Measurements from ENCODE around the gene C1orf185. TPM values are rescaled to one million over a fixed set of nuclear protein-coding genes. Genes with fewer than 3 reads are reported as not detected.
"Not testable (repeated sequence)": the region's sequence is repeated elsewhere in the genome, so short reads cannot be mapped to it uniquely, and the experiment has no call there.

Gene C1orf185
- total and polyA plus RNA-seq, 2 experiments from 2014 or later: not detected

DNA sequence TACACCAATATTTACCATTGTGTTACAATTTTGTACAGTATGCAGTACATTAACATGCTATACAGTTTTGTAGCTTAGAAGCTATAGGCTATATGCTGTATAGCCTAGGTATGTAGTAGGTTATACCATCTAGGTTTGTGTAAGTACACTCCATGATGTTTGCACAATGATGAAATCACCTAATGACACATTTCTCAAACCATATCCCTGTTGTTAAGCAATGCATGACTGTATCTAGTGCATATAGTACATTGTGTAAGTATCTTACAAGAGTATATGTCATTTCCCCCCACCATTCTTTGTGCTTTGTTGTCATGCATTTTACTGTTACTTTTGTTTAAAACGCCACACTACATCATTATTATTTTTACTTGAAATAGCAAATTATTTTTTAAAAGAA, 68.3 kb downstream of the C1orf185 start:
- Histone ChIP-seq H3K4me3 (no peak overlapping the region), H3K4me1 (ENCODE audit: low read depth) (no peaks in the 10 kb centered on the region), H3K27ac (no peak overlapping the region), H3K9me3 (ENCODE audit: low read depth) (no peaks in the 10 kb centered on the region), H3K36me3 (no peaks in the 10 kb centered on the region), H3K27me3 (no peaks in the 10 kb centered on the region)
- TF ChIP-seq, protein P1, sequence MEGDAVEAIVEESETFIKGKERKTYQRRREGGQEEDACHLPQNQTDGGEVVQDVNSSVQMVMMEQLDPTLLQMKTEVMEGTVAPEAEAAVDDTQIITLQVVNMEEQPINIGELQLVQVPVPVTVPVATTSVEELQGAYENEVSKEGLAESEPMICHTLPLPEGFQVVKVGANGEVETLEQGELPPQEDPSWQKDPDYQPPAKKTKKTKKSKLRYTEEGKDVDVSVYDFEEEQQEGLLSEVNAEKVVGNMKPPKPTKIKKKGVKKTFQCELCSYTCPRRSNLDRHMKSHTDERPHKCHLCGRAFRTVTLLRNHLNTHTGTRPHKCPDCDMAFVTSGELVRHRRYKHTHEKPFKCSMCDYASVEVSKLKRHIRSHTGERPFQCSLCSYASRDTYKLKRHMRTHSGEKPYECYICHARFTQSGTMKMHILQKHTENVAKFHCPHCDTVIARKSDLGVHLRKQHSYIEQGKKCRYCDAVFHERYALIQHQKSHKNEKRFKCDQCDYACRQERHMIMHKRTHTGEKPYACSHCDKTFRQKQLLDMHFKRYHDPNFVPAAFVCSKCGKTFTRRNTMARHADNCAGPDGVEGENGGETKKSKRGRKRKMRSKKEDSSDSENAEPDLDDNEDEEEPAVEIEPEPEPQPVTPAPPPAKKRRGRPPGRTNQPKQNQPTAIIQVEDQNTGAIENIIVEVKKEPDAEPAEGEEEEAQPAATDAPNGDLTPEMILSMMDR (IDR thresholded peaks at IDR 0.05; ENCODE audit: low read depth, low read length): no peak
- peak in 1 of 2 donors; percentile 70 for DNase-seq (ENCODE audit: low read depth in 1 of 2, low spot score in 1 of 2)

GRCh38 chr1:51172811-51173210, 70.8 kb downstream of the C1orf185 start:
- H3K4me3 ChIP-seq: no peak overlapping the region
- TF ChIP-seq, protein P1 (IDR thresholded peaks at IDR 0.05; ENCODE audit: low read depth, low read length): no peak
- H3K27me3 ChIP-seq: no peaks in the 10 kb centered on the region
- no peaks in the 10 kb centered on the region for H3K9me3 ChIP-seq (ENCODE audit: low read depth)
- no peaks in the 10 kb centered on the region for H3K4me1 ChIP-seq (ENCODE audit: low read depth)
- H3K27ac ChIP-seq: no peak overlapping the region
- no peak for DNase-seq (ENCODE audit: low read depth in 1 of 2, low spot score in 1 of 2)
- no peaks in the 10 kb centered on the region for H3K36me3 ChIP-seq

GRCh38 chr1:51175278-51175677, 73.2 kb downstream of the C1orf185 start:
- Histone ChIP-seq H3K27ac (no peak overlapping the region), H3K9me3 (ENCODE audit: low read depth) (no peaks in the 10 kb centered on the region), H3K36me3 (no peaks in the 10 kb centered on the region), H3K27me3 (no peaks in the 10 kb centered on the region), H3K4me3 (no peak overlapping the region), H3K4me1 (ENCODE audit: low read depth) (no peaks in the 10 kb centered on the region)
- DNase-seq (ENCODE audit: low read depth in 1 of 2, low spot score in 1 of 2): peak in 1 of 2 donors; percentile 69
- TF ChIP-seq, protein P1 (IDR thresholded peaks at IDR 0.05; ENCODE audit: low read depth, low read length): no peak

- not testable (repeated sequence) for H3K27ac ChIP-seq; H3K4me3 ChIP-seq; DNase-seq (ENCODE audit: low read depth in 1 of 2, low spot score in 1 of 2)
These were observed 76.0 kb downstream of the C1orf185 start for GRCh38 chr1:51177988-51178387.

GRCh38 chr1:51188230-51188629, 86.2 kb downstream of the C1orf185 start:
- no peak overlapping the region for H3K4me3 ChIP-seq
- TF ChIP-seq, protein P1 (IDR thresholded peaks at IDR 0.05; ENCODE audit: low read depth, low read length): no peak
- no peaks in the 10 kb centered on the region for H3K9me3 ChIP-seq (ENCODE audit: low read depth)
- DNase-seq (ENCODE audit: low read depth in 1 of 2, low spot score in 1 of 2): no peak
- no peaks in the 10 kb centered on the region for H3K36me3 ChIP-seq
- H3K4me1 ChIP-seq (ENCODE audit: low read depth): no peaks in the 10 kb centered on the region
- no peak overlapping the region for H3K27ac ChIP-seq
- no peaks in the 10 kb centered on the region for H3K27me3 ChIP-seq

More at GRCh38 chr1:51177988-51178387, 76.0 kb downstream of the C1orf185 start:
- H3K4me1 ChIP-seq (ENCODE audit: low read depth); H3K9me3 ChIP-seq (ENCODE audit: low read depth); H3K36me3 ChIP-seq; H3K27me3 ChIP-seq: not testable (repeated sequence)

DNA sequence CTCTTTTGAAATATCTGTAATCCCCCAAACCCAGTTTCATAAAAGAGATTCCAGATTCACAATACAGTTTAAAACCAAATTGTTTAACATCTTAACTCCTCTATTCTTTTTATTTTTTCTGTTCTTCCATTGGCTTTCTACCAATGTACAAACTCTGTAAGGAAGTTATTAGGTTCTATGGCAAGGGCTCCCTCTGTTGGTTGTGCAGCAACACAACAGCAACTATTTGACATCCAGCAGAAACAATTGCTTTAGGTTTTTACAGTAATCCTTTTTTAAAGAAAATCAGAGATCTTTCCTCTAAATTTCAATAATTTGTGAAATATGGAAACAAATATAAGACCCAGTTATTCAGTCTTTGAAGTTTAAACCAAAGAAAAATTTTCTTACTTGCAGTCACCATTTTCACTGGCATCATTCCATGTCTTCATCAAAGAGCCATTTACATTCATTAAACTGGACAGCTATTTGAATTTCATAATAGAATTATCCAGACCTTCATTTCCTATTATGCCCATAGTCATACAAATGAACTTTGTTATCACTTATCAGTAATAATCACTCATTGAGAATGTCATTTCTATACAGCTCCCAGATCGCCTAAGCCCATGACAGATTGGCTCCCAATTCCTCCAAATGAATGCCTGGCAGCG, 87.5 kb downstream of the C1orf185 start:
- peak; percentile 69 to 85 for DNase-seq (ENCODE audit: low read depth in 1 of 2, low spot score in 1 of 2)
- Histone ChIP-seq H3K36me3 (no peaks in the 10 kb centered on the region), H3K9me3 (ENCODE audit: low read depth) (no peaks in the 10 kb centered on the region), H3K27me3 (no peaks in the 10 kb centered on the region), H3K4me1 (ENCODE audit: low read depth) (no peaks in the 10 kb centered on the region), H3K27ac (no peak overlapping the region), H3K4me3 (no peak overlapping the region)
- TF ChIP-seq, protein P1 (IDR thresholded peaks at IDR 0.05; ENCODE audit: low read depth, low read length): peak; percentile 94
